Pancreas (tissue), 10 donors: ENCODE measurements around the gene DCHS2. TPM values are rescaled to one million over a fixed set of nuclear protein-coding genes. Genes with fewer than 3 reads are reported as not detected.

ENCODE experiments used
- ATAC-seq, 4 donors: fragments of 200-7000 bp; cut with Tn5 transposase; one replicate each; pipeline versions ENCODE4 v1.8.0 to v1.9.1; 2020; ENCODE audit warnings: mild to moderate bottlenecking in 4 of 4, moderate library complexity in 4 of 4
- DNase-seq, 6 donors: peaks; one replicate each; pipeline ENCODE4 v3.0.0-alpha.2; 2020
- FAIRE-seq: peaks from 2 replicates; lab custom pipeline; 2012; peaks lifted over from hg19 to GRCh38; lab: Jason Lieb, UNC
- H3K27ac ChIP-seq, 4 donors: fragments of 200-600 bp; sonication (generic); 1 replicate in 3 of 4; 2 replicates in 1 of 4; pipeline versions ENCODE4 v1.5.0 to v1.8.0; 2020
- H3K27me3 ChIP-seq, 4 donors: fragments of 200-600 bp; one replicate each; pipeline ENCODE4 v1.8.0; 2021
- H3K36me3 ChIP-seq, 3 donors: fragments of 200-600 bp; sonication (generic) in 1 of 3; one replicate each; pipeline versions ENCODE4 v1.5.0 to v1.8.0; 2020 to 2021
- H3K4me1 ChIP-seq, 3 donors: fragments of 200-600 bp; one replicate each; pipeline ENCODE4 v1.8.0; 2021
- H3K4me3 ChIP-seq, 4 donors: fragments of 200-600 bp; sonication (generic) in 2 of 4; one replicate each; pipeline versions ENCODE4 v1.5.0 to v1.8.0; 2020 to 2021
- H3K9me3 ChIP-seq, 4 donors: fragments of 200-600 bp; one replicate each; pipeline ENCODE4 v1.8.0; 2021
- WGBS, 2 donors: extraction: QIAGEN DNeasy Blood & Tissue Kit; methylation state at CpG; one replicate each; pipeline ENCODE4 v1.1.7; 2013; 5-methylcytosine and 5-hydroxymethylcytosine counted together
- intact Hi-C, 3 donors: fragments of 100-400 bp; cut with DNase I; formaldehyde crosslinking; loops; one replicate each; pipeline versions ENCODE4 v1.11.1 to v1.14.2; 2022
- polyA plus RNA-seq, 2 donors: library from polyadenylated mRNA; stranded (reverse); fragments of 200-250 nt; gene quantifications; one replicate each; pipeline ENCODE4 v1.2.3, GENCODE V29; 2013
- total RNA-seq, 6 donors: library from RNA; stranded (reverse); fragmentation: NEBNext Ultra II Directional in 4 of 6; extraction: Animal tissue kit (Norgen Biotek cat#: 25700) in 4 of 6; gene quantifications; one replicate each; pipeline versions ENCODE4 v1.2.1 to v1.2.4, GENCODE V29; 2021 to 2023
- TF ChIP-seq, protein P1 (sequence below), 4 donors: fragments of 200-600 bp; sonication (generic) in 3 of 4; IDR thresholded peaks; one replicate each; pipeline versions ENCODE4 v1.5.0 to v1.8.0; 2021; ENCODE audit warnings: antibody characterized with exemption in 4 of 4
- donor health status: healthy with polysubstance abuse.
- donor health status: DM: no; HTN: no; CAD: no; lungs with moderate emphysema.
- donor health status: DM: no; HTN: no; CAD: no.
- donor health status: control.
- donor health status: control.
- donor health status: Bipolar disorder and iron deficiency.
- donor health status: DM: yes; HTN: yes; CAD: no.
- donor health status: DM: no; HTN: no; CAD: no.
- donor health status: DM: no; HTN: no; CAD: no.
- donor health status: DM: yes; HTN: yes; CAD: no.

Gene DCHS2
- total and polyA plus RNA-seq, 8 donors: 0.04 to 0.23 (median 0.09) TPM; not detected in 1

DNA sequence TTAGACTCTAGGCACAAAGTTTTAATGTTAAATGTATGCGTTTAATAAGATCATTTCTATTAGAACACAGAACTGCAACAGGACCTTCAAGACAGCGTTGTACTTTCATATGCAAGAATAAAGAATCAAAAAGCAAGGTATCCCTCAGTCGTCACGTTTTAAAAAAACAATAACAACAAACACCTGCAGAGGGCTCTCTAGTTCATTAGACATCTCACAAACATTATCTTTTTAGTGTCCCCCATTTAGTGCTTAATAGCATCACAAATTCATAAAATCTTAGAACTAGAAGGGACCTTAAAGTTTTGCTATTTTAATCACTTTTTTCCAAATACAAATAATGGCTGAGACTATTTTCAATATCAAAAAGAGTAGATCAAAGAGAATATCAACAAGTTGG, 236.6 kb downstream of the DCHS2 start:
- DNase-seq: no peak
- intact Hi-C loops: no loop called here
- Histone ChIP-seq H3K4me1 (no peaks in the 10 kb centered on the region), H3K27ac (no peak overlapping the region), H3K4me3 (no peak overlapping the region), H3K36me3 (no peaks in the 10 kb centered on the region), H3K27me3 (no peaks in the 10 kb centered on the region), H3K9me3 (no peaks in the 10 kb centered on the region)
- no peak for ATAC-seq
- 47 to 51% methylated on average over 4 of the region's 4 CpGs for WGBS, 2 donors
- FAIRE-seq: no peak
- TF ChIP-seq, protein P1, sequence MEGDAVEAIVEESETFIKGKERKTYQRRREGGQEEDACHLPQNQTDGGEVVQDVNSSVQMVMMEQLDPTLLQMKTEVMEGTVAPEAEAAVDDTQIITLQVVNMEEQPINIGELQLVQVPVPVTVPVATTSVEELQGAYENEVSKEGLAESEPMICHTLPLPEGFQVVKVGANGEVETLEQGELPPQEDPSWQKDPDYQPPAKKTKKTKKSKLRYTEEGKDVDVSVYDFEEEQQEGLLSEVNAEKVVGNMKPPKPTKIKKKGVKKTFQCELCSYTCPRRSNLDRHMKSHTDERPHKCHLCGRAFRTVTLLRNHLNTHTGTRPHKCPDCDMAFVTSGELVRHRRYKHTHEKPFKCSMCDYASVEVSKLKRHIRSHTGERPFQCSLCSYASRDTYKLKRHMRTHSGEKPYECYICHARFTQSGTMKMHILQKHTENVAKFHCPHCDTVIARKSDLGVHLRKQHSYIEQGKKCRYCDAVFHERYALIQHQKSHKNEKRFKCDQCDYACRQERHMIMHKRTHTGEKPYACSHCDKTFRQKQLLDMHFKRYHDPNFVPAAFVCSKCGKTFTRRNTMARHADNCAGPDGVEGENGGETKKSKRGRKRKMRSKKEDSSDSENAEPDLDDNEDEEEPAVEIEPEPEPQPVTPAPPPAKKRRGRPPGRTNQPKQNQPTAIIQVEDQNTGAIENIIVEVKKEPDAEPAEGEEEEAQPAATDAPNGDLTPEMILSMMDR (IDR thresholded peaks at IDR 0.05): no peak

- Histone ChIP-seq H3K36me3 (no peaks in the 10 kb centered on the region), H3K4me3 (no peak overlapping the region), H3K4me1 (peaks cover 0 to 13% (median 10%) of the 10 kb centered on the region in 3 donors), H3K27ac (no peak overlapping the region), H3K9me3 (no peaks in the 10 kb centered on the region), H3K27me3 (no peaks in the 10 kb centered on the region)
- FAIRE-seq (no peak), DNase-seq (no peak), ATAC-seq (no peak)
- TF ChIP-seq, protein P1 (IDR thresholded peaks at IDR 0.05): no peak
- 88 to 90% methylated on average over 4 of the region's 4 CpGs for WGBS, 2 donors
- intact Hi-C loops: no loop called here
These were observed 257.0 kb downstream of the DCHS2 start for GRCh38 chr4:154234576-154234975.

DNA sequence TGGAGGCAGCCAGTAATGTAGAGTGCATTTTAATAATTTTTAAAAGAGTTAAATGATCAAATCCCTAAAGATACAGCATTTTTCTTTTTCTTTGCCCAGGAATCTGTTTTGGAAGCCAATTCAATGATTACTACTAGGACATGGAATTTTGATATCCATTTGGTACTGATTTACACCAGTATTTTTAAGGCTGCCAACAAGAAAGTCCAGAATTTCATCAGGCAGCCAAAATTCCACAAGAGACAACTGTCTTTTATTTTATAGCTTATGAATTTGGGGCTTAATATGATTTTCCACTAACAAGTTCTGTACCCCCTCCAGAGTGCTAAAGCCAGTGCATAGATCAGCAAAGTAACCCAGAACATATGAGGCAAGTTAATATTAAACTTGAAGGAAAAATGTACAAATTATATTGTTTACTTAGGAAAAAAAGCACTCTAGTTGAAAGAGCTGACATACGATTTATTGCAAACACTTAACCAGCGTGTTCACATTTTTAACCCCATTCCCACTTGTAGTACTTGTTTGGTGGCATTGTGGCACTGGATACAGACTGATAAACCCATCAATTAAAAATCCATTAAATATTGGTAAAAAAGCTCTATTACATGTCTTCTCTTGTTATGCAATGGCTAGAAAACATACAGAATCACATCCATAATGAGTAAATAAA, 259.7 kb downstream of the DCHS2 start:
- DNase-seq (no peak), FAIRE-seq (no peak), ATAC-seq (peak in 1 of 4 donors; percentile 53)
- Histone ChIP-seq H3K27me3 (no peaks in the 10 kb centered on the region), H3K4me3 (no peak overlapping the region), H3K4me1 (peaks cover 0 to 13% (median 10%) of the 10 kb centered on the region in 3 donors), H3K9me3 (no peaks in the 10 kb centered on the region), H3K27ac (no peak overlapping the region), H3K36me3 (no peaks in the 10 kb centered on the region)
- intact Hi-C loops: no loop called here
- WGBS, 2 donors: 8 to 12% methylated on average over 2 of the region's 2 CpGs
- TF ChIP-seq, protein P1 (IDR thresholded peaks at IDR 0.05): no peak

DNA sequence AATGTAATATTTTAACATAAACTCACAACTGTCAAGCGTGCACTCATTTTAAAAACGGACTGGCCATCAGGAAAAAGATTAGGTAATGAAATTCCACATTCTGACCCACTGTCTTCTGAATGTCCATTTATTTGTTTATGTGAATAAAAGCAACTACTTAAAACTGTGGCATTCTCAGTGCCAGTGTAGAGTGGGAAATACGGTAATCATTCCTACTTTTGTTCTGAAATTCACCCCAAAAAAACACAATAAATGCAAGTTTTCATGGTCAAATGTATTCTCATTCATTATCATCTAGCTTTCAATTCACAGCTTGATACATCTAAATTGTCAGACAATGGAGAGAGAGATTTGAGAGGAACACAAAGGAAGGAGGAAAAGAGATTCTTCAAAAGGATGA, 260.9 kb downstream of the DCHS2 start:
- Histone ChIP-seq H3K36me3 (no peaks in the 10 kb centered on the region), H3K9me3 (no peaks in the 10 kb centered on the region), H3K27ac (no peak overlapping the region), H3K27me3 (no peaks in the 10 kb centered on the region), H3K4me1 (peaks cover 0 to 13% (median 10%) of the 10 kb centered on the region in 3 donors), H3K4me3 (no peak overlapping the region)
- intact Hi-C loops: no loop called here
- TF ChIP-seq, protein P1 (IDR thresholded peaks at IDR 0.05): no peak
- 85 to 91% methylated on average over 3 of the region's 3 CpGs for WGBS, 2 donors
- ATAC-seq (no peak), FAIRE-seq (no peak), DNase-seq (no peak)

GRCh38 chr4:154230091-154230490, 261.5 kb downstream of the DCHS2 start:
- no peaks in the 10 kb centered on the region for H3K27me3 ChIP-seq
- no peak overlapping the region for H3K27ac ChIP-seq
- no peaks in the 10 kb centered on the region for H3K36me3 ChIP-seq
- DNase-seq (no peak), FAIRE-seq (no peak), ATAC-seq (no peak)
- TF ChIP-seq, protein P1 (IDR thresholded peaks at IDR 0.05): no peak
- WGBS, 2 donors: 80 to 88% methylated on average over 2 of the region's 2 CpGs
- peaks cover 0 to 13% (median 10%) of the 10 kb centered on the region in 3 donors for H3K4me1 ChIP-seq
- H3K9me3 ChIP-seq: no peaks in the 10 kb centered on the region
- no peak overlapping the region for H3K4me3 ChIP-seq
- intact Hi-C loops: no loop called here
